ENCODE measurements around the gene HIF1A.
A peak's percentile ranks its signal among the peaks of the same experiment; 100 is the strongest.
"Not testable (repeated sequence)": the region's sequence is repeated elsewhere in the genome, so short reads cannot be mapped to it uniquely, and the experiment has no call there.

HIF1A gene

DNA sequence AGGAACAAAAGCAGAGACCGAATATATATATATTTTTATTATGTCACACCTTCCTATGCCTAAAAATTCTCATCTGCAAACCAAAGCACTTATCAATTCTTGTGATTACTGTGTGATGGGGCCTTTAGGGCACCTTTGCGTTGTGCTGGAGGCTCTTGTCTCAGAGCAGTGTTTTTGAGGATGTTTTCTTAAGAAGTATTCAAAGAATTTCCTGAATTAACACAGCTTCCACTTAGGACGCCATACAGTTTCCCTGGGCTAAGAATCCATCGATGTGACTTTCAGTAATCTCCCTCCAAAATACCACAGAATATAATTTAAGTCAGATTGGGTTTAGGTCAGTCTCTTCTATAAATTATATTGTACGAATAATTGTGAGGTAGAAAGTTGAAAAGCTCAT is 22.0 kb upstream of the HIF1A start:
- no peak for ATAC-seq
- no peak for DNase-seq

DNA sequence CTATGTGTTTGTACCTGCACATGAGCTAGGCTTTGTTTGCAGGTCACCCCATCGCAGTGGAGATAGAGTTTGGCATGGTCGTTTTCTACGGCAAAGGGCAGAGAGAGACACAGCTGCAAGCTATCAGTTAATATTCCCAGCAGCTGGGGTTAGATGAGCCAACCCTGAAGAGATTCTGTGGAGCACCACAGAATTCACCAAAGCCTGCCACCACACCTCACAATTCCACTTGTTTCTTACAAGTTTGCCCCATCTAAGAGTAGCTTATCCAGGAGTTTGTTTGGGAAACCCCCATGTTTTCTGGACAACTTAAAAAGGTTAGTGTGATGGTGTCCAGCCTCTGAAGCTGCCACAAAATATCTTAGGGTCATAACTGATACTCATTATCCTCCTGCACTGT is 20.0 kb upstream of the HIF1A start:
- no peak for DNase-seq
- no peak for ATAC-seq

DNA sequence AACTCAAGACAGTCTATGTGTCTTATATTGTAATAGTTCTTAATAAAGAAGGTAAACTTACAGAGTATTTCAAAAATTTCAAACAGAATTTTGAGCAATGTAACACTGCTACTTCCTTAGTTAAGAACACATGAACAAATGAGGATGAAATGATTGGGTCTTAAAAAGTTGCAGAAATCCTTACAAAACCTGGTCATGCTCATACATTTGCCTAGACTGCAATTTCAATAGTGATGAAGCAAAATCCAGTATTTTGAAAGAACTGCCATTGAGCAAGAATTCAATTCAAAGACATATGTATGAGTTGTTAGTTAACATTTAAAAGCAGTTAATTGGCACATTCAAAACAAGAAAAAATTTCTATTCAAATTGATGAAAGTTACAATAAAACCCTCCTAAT is 17.8 kb upstream of the HIF1A start:
- DNase-seq (no peak), ATAC-seq (no peak)

DNA sequence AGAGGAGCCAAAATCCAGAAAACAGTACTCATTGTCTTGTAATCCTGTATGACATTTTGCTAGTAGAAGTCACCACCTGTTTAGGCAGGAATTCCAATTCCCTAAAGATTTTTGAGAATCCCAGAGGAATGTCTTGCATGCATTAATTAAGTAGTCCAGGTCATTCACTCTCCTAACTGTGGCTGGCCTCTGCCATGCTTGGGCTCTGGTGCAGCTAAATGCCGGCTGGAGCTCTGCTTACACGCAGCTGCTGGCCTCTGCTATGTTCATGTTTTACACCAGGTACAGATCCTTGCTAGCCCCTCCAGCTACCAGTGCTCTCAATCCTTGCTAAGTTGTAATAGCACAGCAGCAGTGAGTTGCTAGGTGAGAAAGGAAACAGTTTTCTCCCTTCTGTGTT is 16.3 kb upstream of the HIF1A start:
- DNase-seq (no peak), ATAC-seq (no peak)

DNA sequence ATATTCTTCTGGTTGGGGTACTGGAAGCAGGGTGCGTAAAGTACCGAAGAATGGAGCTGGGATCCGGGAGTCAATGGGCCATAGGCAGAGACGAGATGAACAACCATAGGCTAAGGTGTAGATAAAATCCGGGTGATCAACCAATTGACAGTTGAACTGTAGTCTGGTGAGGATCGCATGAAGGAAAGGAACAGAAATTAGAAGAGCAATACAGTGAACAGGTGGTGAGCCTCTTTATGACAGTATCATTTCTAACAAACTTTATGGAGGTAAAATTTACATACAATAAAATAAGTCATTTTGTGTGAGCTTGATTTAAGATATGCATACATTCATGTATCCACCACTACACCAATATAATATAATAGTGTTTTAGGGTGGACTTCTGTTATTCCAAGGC is 13.9 kb upstream of the HIF1A start:
- ATAC-seq: no peak
- DNase-seq: no peak

DNA sequence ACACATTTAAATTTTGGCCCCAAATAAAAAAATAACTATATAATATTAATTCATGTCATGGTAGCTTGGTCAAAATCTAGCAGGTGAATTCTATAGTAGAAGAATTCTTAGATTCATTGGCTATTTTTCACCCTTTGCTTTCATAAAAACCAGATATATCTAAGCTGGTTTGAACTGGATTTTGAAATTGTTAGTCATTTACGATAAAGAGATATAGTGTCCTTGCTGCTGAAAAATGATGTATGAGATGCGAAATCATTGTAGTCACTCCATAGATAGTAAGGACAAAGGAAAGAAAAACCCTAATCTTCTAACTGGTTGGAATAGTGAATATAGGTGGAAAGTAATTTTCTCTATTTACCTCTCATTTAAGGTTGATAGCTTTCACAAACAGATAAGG is 12.2 kb upstream of the HIF1A start:
- DNase-seq: no peak
- no peak for ATAC-seq

DNA sequence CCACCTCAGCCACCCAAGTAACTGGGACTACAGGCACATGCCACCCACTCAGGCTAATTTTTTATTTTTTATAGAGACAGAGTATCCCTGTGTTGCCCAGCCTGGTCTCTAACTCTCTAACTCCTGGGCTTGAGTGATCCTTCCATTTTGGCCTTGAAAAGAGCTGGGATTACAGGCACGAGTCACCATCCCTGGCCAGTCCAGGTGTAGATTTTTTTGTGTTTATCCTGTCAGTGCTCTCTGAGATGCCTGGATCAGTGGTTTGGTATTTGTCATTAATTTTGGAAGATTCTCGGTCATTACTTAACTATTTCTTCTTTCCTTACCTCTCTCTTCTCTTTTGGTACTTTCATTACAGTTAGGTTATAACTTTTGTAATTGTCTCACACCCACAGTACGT is 5.3 kb upstream of the HIF1A start:
- ATAC-seq (no peak), DNase-seq (no peak)

DNA sequence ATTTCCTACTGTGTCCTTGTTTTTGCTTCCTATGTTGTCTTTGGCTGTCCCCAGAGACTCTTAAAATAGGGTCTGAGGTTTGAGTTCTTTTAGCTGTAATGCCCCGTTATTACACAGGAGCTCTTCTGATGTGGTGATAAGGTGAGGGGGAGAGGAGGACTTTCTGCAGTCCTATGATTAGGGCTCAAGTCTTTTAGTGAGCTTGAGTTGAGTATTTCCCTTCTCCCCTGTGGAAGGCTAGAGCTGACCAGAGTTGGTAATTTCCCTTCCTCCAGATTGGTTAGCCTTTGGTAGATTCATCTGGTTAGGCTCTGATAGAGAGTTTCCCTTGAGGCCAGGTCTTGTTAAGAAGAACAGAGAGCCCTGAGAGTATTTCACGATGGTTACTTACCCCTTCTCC is 4.3 kb upstream of the HIF1A start:
- ATAC-seq: peak; percentile 21
- DNase-seq: no peak

DNA sequence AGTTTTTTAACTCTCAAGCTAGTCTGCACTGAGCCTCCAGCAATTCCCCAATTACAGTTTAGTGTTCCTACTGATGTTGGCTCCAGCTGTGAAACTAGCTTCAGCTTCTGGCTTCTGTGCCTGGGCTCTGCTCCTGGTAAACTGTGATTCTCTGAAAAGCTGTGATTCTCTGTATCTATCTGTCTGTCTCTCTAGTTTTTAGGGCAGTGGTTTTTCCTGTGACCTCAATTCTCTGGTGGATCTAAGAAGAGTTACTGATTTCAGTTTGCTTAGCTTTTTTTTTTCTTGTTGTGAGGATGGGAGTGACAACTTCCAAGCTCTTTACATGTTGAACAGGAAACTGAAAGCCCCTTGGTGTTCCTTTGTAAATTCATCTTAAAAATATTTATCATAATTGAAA is 3.8 kb upstream of the HIF1A start:
- DNase-seq (no peak), ATAC-seq (no peak)

DNA sequence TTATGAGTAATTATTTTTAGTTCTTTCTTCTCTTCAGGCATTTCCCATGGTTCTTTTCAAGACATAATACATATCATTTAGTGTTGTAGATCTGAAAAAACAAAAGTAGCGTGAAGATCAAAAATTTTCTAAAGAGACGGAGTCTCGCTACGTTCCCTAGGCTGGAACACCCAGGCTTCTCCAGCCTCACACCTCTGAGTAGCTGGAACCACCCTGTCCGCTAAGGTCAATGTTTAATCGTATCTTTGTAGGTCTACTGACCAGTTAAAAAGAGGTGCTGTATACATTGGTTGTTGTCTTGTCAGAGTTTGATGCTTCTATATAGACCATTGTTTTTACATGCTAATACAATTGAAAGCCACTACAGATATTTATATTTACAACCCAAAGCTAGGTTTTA is 1.3 kb upstream of the HIF1A start:
- DNase-seq (no peak), ATAC-seq (no peak)

DNA sequence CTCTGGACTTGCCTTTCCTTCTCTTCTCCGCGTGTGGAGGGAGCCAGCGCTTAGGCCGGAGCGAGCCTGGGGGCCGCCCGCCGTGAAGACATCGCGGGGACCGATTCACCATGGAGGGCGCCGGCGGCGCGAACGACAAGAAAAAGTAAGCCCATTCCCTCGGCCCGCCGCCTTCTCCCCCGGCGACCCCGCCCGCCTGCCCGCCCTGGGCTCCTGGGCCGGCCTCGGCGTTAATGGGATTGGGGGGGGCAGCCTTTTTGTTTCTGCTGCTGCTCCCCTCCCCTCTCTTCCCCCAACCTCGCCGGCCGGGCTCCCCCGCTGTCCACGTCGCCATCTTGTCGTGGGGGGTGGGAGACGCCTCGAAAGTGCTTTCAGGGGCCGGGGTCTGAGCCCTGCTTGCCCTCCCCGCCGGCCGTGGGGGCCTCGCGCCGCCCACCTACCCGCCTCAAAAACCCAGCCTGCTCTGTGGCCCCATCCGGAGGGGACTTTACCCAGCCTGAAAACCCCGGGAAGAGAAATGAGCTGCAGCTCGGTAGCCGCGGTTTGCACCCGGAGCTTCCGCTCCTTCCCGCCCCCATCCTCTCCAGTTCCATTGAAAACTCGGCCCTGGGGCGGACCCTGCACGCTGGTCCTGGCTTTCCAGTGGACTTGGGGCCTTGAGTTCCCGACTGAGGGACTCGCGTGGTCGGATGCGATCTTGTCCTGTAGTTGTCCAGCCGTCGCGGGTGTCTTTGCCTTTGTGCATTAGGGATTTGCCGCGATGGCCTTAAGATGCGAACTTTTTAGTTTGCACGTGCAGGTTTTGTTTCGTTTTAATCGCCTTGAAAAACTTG is 598 bp downstream of the HIF1A start:
- ATAC-seq (peak; percentile 6), DNase-seq (peak; percentile 65)

DNA sequence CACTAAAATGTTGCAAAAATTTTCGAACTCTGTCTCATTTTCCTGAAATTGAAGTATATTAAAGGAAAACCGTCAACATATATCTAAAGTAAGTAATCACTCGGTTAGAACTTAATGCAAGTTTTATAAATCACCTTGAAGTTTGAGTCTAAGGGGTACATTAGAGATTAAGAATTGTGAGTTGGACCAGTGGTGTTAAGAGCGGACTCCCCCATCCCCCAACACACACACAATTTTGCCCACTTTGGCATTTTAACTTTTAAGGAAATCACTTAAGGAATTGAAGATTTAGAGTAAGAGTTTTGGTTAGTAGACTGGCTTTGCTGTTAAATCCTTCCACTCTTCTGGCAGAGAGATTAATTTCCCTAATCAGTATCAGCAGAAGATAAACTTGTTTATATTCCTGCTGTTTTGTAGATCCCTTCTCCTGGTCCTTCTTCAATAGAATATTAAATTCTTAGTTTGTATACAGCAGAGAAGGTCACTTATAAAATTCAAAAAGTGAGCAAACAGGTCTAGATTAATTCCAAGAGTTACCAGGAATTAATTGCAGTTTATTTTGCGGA is 1.5 kb downstream of the HIF1A start:
- ATAC-seq (no peak), DNase-seq (no peak)

DNA sequence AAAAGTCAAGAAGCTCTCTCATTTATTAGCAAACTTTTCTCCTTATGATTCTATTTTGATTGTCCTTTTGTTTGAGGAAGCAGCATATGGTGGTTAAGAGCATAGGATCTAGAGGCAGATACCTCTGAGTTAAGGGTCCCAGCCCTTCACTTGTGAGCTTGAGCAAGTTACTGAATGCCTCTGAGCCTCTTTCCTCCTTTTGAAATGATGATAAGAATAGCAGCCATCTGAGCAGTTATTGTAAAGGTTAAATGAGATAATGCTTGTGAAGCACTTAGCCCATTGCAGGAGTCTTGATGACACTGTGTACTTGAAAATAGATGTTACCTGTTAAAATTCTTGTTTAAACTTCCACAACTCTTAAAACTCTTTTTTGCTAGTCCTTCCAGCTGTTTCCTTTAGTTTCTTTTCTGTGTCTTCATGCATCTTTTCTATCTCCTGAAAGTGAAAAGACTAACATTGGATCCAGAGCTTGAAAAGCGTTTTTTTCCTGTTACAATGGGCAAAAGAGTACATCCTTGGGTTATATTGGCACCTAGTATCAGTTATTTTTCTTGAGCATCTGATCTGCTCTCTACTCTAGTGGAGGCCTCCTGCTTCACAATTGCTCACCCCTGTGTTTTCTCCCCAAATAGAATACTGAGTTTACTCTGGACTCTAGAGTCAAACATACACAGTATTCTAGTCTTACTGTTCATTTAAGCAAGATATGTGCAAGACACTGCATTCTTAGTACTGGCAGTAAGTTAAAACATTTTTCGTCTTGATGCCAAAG is 3.1 kb downstream of the HIF1A start:
- ATAC-seq (no peak), DNase-seq (no peak)

DNA sequence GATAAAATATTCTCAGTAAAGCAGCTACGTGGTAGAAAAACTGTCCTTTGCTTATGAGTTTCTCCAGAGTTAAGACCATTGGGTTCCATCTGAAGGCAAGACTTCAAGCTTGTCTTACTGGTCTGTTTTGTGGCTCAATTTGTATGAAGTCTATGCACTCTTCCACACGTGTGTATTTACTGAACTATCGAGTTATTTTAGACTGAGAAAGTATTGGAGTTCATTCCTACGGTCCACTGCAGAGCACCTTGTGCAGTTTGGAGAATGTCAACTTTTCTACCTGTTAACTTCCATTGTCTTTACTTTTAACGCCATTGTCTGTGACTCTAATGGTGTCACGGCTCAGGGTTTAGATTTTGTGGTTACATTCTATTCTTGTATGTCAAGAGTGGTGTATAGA is 3.7 kb downstream of the HIF1A start:
- ATAC-seq: no peak
- no peak for DNase-seq

DNA sequence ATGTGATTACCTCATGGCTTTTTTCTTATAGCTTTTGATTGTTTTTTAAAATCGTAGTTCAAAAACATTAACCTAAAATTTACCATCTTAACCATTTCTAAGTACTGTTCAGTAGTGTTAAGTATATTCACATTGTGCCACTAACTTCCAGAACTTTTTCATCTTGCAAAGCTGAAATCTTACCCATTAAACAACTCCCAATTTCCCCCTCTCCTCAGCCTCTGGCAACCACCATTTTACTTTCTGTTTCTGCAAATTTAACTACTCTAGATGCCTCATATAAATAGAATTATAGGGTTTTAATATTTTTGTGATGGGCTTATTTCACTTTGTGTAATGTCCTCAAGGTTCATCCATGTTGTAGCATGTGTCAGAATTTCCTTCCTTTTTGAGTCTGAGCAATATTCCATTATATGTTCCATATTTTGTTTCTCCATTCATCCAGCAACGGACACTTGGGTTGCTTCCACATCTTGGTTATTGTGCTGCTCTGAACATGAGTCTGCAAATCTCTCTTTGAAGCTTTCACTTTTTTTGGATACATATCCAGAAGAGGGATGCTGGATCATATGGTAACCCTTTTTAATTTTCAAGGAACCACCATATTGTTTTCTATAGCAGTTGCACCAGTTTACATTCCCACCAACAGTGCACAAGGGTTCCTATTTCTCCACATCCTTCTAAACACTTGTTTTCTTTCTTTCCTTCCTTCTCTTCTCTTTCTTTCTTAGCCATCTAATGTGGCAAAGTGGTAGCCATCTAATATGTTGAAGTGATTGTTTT is 5.0 kb downstream of the HIF1A start:
- ATAC-seq: no peak
- no peak for DNase-seq

DNA sequence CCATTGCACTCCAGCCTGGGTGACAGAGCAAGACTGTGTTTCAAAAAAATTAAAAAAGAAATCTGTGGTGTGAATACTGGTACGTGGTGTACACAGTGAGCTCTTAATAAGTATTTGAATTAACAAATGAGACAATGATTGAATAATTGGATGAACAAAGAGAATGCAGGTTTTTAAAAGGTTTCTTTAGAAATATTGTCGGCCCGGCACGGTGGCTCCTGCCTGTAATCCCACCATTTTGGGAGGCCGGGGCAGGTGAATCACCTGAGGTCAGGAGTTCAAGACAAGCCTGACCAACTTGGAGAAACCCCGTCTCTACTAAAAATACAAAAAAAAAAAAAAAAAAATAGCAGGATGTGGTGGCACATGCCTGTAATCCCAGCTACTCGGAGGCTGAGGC is 6.6 kb downstream of the HIF1A start:
- no peak for ATAC-seq
- DNase-seq: no peak

DNA sequence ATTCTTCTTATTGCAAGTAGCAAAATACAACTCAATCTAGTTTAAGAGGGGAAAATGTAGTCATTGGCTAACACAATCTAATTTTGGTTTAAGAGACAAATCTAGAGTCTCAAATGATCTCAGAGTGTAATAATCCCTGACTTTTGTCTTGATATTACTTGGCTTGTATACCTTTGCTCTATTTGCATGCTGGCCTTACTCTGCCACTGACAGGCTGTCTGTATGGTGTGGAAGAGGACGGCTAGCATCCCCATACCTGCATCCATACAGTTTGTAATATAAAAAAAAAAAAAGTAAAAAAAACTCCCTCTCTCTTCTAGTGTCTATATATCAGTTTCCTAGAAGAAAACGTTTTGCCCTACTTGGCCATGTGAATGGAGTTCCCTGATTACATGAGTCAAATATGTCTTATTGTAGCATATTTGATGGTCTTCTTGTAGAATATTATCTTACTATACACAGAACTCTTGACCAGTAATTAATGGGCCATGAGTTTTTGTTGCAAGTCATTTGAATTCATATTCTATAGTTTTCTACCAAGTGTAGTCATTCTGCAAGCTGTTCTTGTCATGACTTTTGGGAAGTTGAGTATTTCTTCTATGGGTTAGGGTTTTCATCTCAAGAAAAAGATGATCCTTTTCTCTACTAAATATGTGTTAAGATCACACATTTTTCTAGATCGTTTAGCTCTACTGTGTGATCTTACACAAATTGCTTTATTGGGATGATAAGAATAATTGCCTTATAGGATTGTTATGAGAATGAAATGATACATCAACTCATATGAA is 8.2 kb downstream of the HIF1A start:
- DNase-seq (no peak), ATAC-seq (peak; percentile 14)

DNA sequence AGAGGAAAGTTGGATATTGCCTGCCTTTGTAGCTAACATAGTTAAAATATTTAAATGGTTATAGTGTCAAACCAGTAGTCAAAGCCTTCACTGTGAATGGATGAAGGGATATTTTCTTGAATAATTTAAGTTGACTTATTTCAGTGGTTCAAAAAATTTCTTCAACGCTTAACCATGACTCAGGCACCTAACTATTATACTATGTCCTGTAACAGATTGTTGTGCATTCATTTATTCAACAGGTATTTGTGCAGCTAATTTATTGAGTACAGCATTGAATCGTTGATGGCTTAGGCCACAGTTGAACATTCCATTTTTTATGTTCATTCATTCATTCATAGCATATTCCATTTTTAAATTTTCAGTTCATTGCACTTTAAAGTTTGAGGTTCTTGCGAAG is 9.2 kb downstream of the HIF1A start:
- ATAC-seq: no peak
- no peak for DNase-seq

DNA sequence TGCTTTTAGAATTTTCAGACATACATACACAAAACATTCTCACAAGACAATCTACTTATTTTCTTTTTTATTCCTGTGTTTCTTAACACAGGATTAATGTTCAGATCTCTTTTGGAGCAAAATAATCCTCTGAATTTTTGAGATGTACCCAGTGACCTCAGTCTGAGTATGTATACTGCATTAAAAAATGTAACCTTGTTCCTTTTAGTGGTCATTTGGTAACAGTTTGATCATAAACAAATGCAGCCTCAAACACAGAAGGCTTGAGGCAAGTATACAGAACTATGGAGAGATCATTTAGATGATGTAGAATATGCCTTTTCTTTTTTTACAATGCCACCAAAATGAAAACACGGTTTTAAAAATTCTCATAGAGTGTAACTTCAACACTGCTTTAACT is 9.7 kb downstream of the HIF1A start:
- no peak for ATAC-seq
- DNase-seq: no peak

DNA sequence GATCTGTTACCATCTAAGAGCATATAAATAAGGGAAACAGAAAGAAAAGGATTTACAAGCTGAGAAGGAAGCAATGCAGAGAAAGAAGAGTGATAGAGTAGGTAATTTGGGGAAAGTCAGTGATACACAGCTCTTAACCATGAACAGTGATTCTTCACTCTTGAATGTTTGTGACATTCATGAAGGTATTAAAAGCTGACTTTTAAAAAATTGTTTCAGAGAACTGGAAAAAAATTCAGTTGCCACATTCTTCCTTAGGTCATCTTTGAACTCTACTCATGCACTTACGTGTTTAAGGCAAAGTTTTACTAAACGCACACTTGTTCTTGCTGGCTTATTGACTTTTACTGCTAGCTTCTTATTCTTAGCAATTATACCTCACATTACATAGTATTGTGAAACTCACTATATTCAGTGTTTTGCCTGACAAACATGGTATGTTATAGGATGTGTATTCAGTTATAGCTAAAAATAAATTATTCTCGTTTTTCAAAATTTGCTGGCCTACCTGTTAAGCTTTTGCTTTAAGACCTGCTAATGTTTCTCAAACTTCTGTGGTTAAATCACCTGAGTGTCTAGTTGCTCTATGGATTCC is 10.9 kb downstream of the HIF1A start:
- ATAC-seq (no peak), DNase-seq (no peak)

DNA sequence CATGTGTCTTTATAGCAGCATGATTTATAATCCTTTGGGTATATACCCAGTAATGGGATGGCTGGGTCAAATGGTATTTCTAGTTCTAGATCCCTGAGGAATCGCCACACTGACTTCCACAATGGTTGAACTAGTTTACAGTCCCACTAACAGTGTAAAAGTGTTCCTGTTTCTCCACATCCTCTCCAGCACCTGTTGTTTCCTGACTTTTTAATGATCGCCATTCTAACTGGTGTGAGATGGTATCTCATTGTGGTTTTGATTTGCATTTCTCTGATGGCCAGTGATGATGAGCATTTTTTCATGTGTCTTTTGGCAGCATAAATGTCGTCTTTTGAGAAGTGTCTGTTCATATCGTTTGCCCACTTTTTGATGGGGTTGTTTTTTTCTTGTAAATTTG is 12.5 kb downstream of the HIF1A start:
- not testable (repeated sequence) for DNase-seq, ATAC-seq

Data from stimulated activated naive CD8-positive, alpha-beta T cell treated with anti-CD3 and anti-CD28 coated beads, Interleukin-15, Interleukin-2, amounts not matched to agents 100 U/mL and 50 U/mL, for 24 hours (primary cell).